Activated CD4-positive, alpha-beta T cell treated with anti-CD3 and anti-CD28 coated beads, Interleukin-2, amount 10 ng/mL, durations not matched to agents 7 days and 5 days (primary cell): ENCODE measurements around the gene ARHGEF11. TPM values are rescaled to one million over a fixed set of nuclear protein-coding genes. Genes with fewer than 3 reads are reported as not detected.
"Not testable (repeated sequence)": the region's sequence is repeated elsewhere in the genome, so short reads cannot be mapped to it uniquely, and the experiment has no call there.

Source experiments
- CTCF ChIA-PET: fragments of 350-600 bp; sonication (Branson Sonifier 250); formaldehyde crosslinking; loops from one replicate; lab custom pipeline; 2021; ENCODE audit warnings: antibody characterized with exemption; lab: Charles Lee
- POLR2A ChIA-PET: fragments of 350-600 bp; sonication (Branson Sonifier 250); formaldehyde crosslinking; loops from one replicate; lab custom pipeline; 2021; ENCODE audit warnings: antibody characterized with exemption; lab: Charles Lee
- DNase-seq: peaks from one replicate; pipeline ENCODE4 v3.0.0-alpha.2; 2020
- H3K27ac Mint-ChIP-seq: one replicate; pipeline ENCODE4 v1.8.0; 2021; ENCODE audit warnings: mild to moderate bottlenecking, moderate library complexity, mixed read lengths
- H3K27me3 Mint-ChIP-seq: one replicate; pipeline ENCODE4 v1.8.0; 2021; ENCODE audit warnings: mixed read lengths
- H3K36me3 Mint-ChIP-seq: one replicate; pipeline ENCODE4 v1.8.0; 2021; ENCODE audit warnings: low read depth, mixed read lengths
- H3K4me1 Mint-ChIP-seq: one replicate; pipeline ENCODE4 v1.8.0; 2021; ENCODE audit warnings: mixed read lengths
- H3K4me3 Mint-ChIP-seq: one replicate; pipeline ENCODE4 v1.8.0; 2021; ENCODE audit warnings: mild to moderate bottlenecking, moderate library complexity, mixed read lengths
- H3K9me3 Mint-ChIP-seq: one replicate; pipeline ENCODE4 v1.8.0; 2021; ENCODE audit warnings: mixed read lengths
- total RNA-seq, 2 experiments: library from RNA; stranded (reverse); gene quantifications; one replicate each; pipeline ENCODE4 v1.2.3, GENCODE V29; 2021

The ARHGEF11 gene
- total RNA-seq, 2 experiments from 2014 or later, result 33.9 to 38.5 TPM

DNA sequence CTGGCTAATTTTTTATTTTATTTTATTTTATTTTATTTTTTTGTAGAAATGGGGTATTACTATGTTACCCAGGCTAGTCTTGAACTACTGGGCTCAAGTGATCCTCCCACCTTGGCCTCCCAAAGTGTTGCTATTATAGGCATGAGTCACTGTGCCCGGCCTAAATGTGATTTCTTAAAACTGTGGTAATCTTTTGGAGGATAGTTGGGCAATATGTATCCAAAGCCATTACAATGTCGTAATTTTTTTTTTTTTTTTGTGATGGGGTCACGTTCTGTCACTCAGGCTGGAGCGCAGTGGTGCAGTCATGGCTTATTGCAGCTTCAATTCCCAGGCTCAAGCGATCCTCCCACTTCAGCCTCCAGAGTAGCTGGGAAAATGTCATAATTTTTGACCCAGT lies 39.9 kb upstream of the ARHGEF11 start:
- Mint-ChIP-seq H3K27me3 (peaks cover 13% of the 10 kb centered on the region), H3K9me3 (no peaks in the 10 kb centered on the region), H3K4me3 (no peak overlapping the region), H3K27ac (no peak overlapping the region), H3K4me1 (no peaks in the 10 kb centered on the region), H3K36me3 (no peaks in the 10 kb centered on the region)
- ChIA-PET POLR2A (no interaction called here), CTCF (interaction anchor here (0.6 to 3.2 kb wide), 2 partner anchors 11 to 69 kb away, joined by 3 to 10 read pairs; no protein-coding TSS in a partner anchor)
- no peak for DNase-seq

GRCh38 chr1:157084720-157085119 lies 39.2 kb upstream of the ARHGEF11 start:
- POLR2A ChIA-PET, result no interaction called here
- Mint-ChIP-seq H3K36me3 (no peaks in the 10 kb centered on the region), H3K9me3 (no peaks in the 10 kb centered on the region), H3K27me3 (peaks cover 10% of the 10 kb centered on the region), H3K4me1 (no peaks in the 10 kb centered on the region), H3K4me3 (no peak overlapping the region), H3K27ac (no peak overlapping the region)
- CTCF ChIA-PET, result interaction anchor here (0.6 to 3.2 kb wide), 2 partner anchors 11 to 68 kb away, joined by 3 to 10 read pairs; no protein-coding TSS in a partner anchor
- no peak for DNase-seq

- H3K9me3 Mint-ChIP-seq, result no peaks in the 10 kb centered on the region
- CTCF ChIA-PET, result interaction anchor here (0.6 to 2.4 kb wide), 6 partner anchors 8 to 264 kb away, joined by 3 to 20 read pairs (median 4); partner anchors contain the start of gene ETV3L
- POLR2A ChIA-PET, result no interaction called here
Observed at GRCh38 chr1:157081707-157082106, 36.2 kb upstream of the ARHGEF11 start.

GRCh38 chr1:157080714-157081113 lies 35.2 kb upstream of the ARHGEF11 start:
- Mint-ChIP-seq H3K4me1 (no peaks in the 10 kb centered on the region), H3K27me3 (peaks cover 30% of the 10 kb centered on the region), H3K27ac (no peak overlapping the region), H3K4me3 (no peak overlapping the region), H3K36me3 (no peaks in the 10 kb centered on the region), H3K9me3 (no peaks in the 10 kb centered on the region)
- DNase-seq, result no peak
- ChIA-PET CTCF (interaction anchor here (1.2 to 2.4 kb wide), 3 partner anchors 9 to 70 kb away, joined by 3 to 20 read pairs (median 4); partner anchors contain the start of gene ETV3L), POLR2A (no interaction called here)

More at GRCh38 chr1:157081707-157082106, 36.2 kb upstream of the ARHGEF11 start:
- H3K36me3 Mint-ChIP-seq, result no peaks in the 10 kb centered on the region
- H3K27me3 Mint-ChIP-seq, result peaks cover 26% of the 10 kb centered on the region
- H3K4me3 Mint-ChIP-seq, result no peak overlapping the region
- DNase-seq, result no peak
- no peaks in the 10 kb centered on the region for H3K4me1 Mint-ChIP-seq
- no peak overlapping the region for H3K27ac Mint-ChIP-seq

- Mint-ChIP-seq H3K27me3 (peaks cover 30% of the 10 kb centered on the region), H3K27ac (no peak overlapping the region), H3K4me3 (no peak overlapping the region), H3K4me1 (peaks cover 2% of the 10 kb centered on the region), H3K36me3 (no peaks in the 10 kb centered on the region), H3K9me3 (no peaks in the 10 kb centered on the region)
- DNase-seq, result no peak
- ChIA-PET POLR2A (no interaction called here), CTCF (no interaction called here)
Observed at GRCh38 chr1:157077394-157077793, 31.9 kb upstream of the ARHGEF11 start.

GRCh38 chr1:157073944-157074685 lies 28.6 kb upstream of the ARHGEF11 start:
- CTCF ChIA-PET, result interaction anchor here (0.8 to 3.6 kb wide), 3 partner anchors 8 to 182 kb away, joined by 4 to 10 read pairs (median 4); no protein-coding TSS in a partner anchor
- DNase-seq, result peak; percentile 40
- peaks cover 25% of the 10 kb centered on the region for H3K27me3 Mint-ChIP-seq
- no peaks in the 10 kb centered on the region for H3K9me3 Mint-ChIP-seq
- no peak overlapping the region for H3K4me3 Mint-ChIP-seq
- POLR2A ChIA-PET, result no interaction called here
- no peak overlapping the region for H3K27ac Mint-ChIP-seq
- H3K36me3 Mint-ChIP-seq, result no peaks in the 10 kb centered on the region
- H3K4me1 Mint-ChIP-seq, result peaks cover 2% of the 10 kb centered on the region

GRCh38 chr1:157069601-157070000 lies 24.1 kb upstream of the ARHGEF11 start:
- Mint-ChIP-seq H3K27ac (no peak overlapping the region), H3K9me3 (no peaks in the 10 kb centered on the region), H3K36me3 (no peaks in the 10 kb centered on the region), H3K4me1 (peaks cover 9% of the 10 kb centered on the region), H3K27me3 (peaks cover 35% of the 10 kb centered on the region), H3K4me3 (no peak overlapping the region)
- ChIA-PET POLR2A (no interaction called here), CTCF (no interaction called here)
- no peak for DNase-seq

- H3K4me1 Mint-ChIP-seq, H3K27ac Mint-ChIP-seq, H3K4me3 Mint-ChIP-seq, CTCF ChIA-PET, H3K36me3 Mint-ChIP-seq, DNase-seq, H3K9me3 Mint-ChIP-seq, POLR2A ChIA-PET: not testable (repeated sequence)
- peaks cover 39% of the 10 kb centered on the region for H3K27me3 Mint-ChIP-seq
Observed at GRCh38 chr1:157059241-157059640, 13.7 kb upstream of the ARHGEF11 start.

DNA sequence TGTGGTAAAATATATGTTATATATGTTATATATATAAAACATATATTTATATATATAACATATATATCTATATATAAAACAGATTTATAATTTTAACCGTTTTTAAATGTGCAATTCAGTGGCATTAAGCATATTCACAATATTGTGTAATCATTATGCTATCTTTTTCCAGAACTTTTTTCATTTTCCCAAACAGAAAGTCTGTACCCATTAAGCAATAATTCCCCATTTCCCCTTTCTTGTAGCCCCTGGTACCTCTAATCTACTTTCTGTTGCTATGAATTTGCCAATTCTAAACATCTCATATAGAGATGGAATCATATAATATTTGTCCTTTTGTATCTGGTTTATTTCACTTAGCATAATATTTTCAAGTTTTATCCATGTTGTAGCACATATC lies 10.7 kb upstream of the ARHGEF11 start:
- no peak overlapping the region for H3K4me3 Mint-ChIP-seq
- peaks cover 8% of the 10 kb centered on the region for H3K9me3 Mint-ChIP-seq
- no peak for DNase-seq
- no peaks in the 10 kb centered on the region for H3K36me3 Mint-ChIP-seq
- H3K27ac Mint-ChIP-seq, result no peak overlapping the region
- peaks cover 50% of the 10 kb centered on the region for H3K27me3 Mint-ChIP-seq
- POLR2A ChIA-PET, result no interaction called here
- CTCF ChIA-PET, result no interaction called here
- H3K4me1 Mint-ChIP-seq, result no peaks in the 10 kb centered on the region

GRCh38 chr1:157055729-157056128 lies 10.2 kb upstream of the ARHGEF11 start:
- CTCF ChIA-PET, DNase-seq, H3K4me1 Mint-ChIP-seq, H3K27ac Mint-ChIP-seq, H3K4me3 Mint-ChIP-seq, H3K9me3 Mint-ChIP-seq, H3K36me3 Mint-ChIP-seq, POLR2A ChIA-PET: not testable (repeated sequence)
- H3K27me3 Mint-ChIP-seq, result peaks cover 49% of the 10 kb centered on the region

GRCh38 chr1:157050836-157051235 lies 5.3 kb upstream of the ARHGEF11 start:
- H3K36me3 Mint-ChIP-seq, result peaks cover 3% of the 10 kb centered on the region
- CTCF ChIA-PET, result interaction anchor here (1.4 kb wide), 1 partner anchor 22 kb away, joined by 3 read pairs; no protein-coding TSS in a partner anchor
- H3K27me3 Mint-ChIP-seq, result peaks cover 66% of the 10 kb centered on the region
- POLR2A ChIA-PET, result no interaction called here
- no peak overlapping the region for H3K27ac Mint-ChIP-seq
- DNase-seq, result no peak
- H3K4me3 Mint-ChIP-seq, result no peak overlapping the region
- H3K9me3 Mint-ChIP-seq, result peaks cover 6% of the 10 kb centered on the region
- H3K4me1 Mint-ChIP-seq, result peaks cover 7% of the 10 kb centered on the region

GRCh38 chr1:157047062-157047410 lies 1.5 kb upstream of the ARHGEF11 start:
- H3K27ac Mint-ChIP-seq, result no peak overlapping the region
- CTCF ChIA-PET, result no interaction called here
- peaks cover 12% of the 10 kb centered on the region for H3K4me1 Mint-ChIP-seq
- POLR2A ChIA-PET, result no interaction called here
- peaks cover 2% of the 10 kb centered on the region for H3K9me3 Mint-ChIP-seq
- no peak for DNase-seq
- peaks cover 3% of the 10 kb centered on the region for H3K36me3 Mint-ChIP-seq
- peaks cover 78% of the 10 kb centered on the region for H3K27me3 Mint-ChIP-seq
- H3K4me3 Mint-ChIP-seq, result no peak overlapping the region

DNA sequence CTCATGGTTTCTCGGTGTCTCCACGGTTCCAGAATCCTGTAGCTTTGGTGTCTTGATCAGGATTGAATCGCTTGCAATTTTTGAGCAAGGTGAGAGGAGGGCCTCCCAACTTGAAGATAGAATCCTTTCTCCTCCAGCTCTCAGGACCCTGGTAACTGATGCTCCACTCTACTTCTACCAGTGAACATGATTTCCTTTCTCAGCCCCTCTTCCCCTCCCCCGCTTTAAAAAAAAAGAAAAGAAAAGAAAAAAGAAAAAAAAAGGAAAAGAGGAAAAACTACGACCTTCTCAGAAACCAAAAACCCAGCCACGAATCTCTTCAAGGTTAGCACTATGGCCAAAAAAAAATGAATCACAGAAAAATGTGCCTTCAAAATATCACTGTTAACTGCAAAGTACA lies 1.2 kb downstream of the ARHGEF11 start:
- Mint-ChIP-seq H3K27ac (no peak overlapping the region), H3K27me3 (peaks cover 80% of the 10 kb centered on the region), H3K4me3 (no peak overlapping the region), H3K4me1 (peaks cover 12% of the 10 kb centered on the region), H3K36me3 (peaks cover 3% of the 10 kb centered on the region), H3K9me3 (no peaks in the 10 kb centered on the region)
- no peak for DNase-seq
- ChIA-PET CTCF (no interaction called here), POLR2A (no interaction called here)
